Neural cell (in vitro differentiated cells): ENCODE measurements around the gene TMEM50A. TPM values are rescaled to one million over a fixed set of nuclear protein-coding genes. Genes with fewer than 3 reads are reported as not detected.
"Not testable (repeated sequence)": the region's sequence is repeated elsewhere in the genome, so short reads cannot be mapped to it uniquely, and the experiment has no call there.

Experiments
- H2AFZ ChIP-seq: fragments of 200-600, 300-800 bp; sonication (generic), shearing (Covaris generic); 2 replicates; pipeline ENCODE4 v1.6.0; 2014; ENCODE audit warnings: low read depth, mild to moderate bottlenecking, antibody characterized with exemption, low read length, moderate library complexity
- H3F3A ChIP-seq: fragments of 200-600 bp; shearing (Covaris generic); 2 replicates; pipeline ENCODE4 v1.6.1; 2016; ENCODE audit warnings: mild to moderate bottlenecking, moderate library complexity, mixed read lengths, antibody characterized with exemption, low read length; ENCODE audit not compliant: insufficient read depth, poor library complexity, severe bottlenecking
- H3K27ac ChIP-seq: fragments of 200-600, 300-800 bp; sonication (generic), shearing (Covaris generic); 2 replicates; pipeline ENCODE4 v1.5.1; 2014; ENCODE audit warnings: mild to moderate bottlenecking, low read length, moderate library complexity
- H3K27me3 ChIP-seq: fragments of 300-800, 200-600 bp; sonication (generic), shearing (Covaris generic); 2 replicates; pipeline ENCODE4 v1.6.0; 2014; ENCODE audit warnings: mild to moderate bottlenecking, low read depth, low read length, moderate library complexity; ENCODE audit not compliant: insufficient read depth
- H3K36me3 ChIP-seq: fragments of 300-800, 200-600 bp; sonication (generic), shearing (Covaris generic); 2 replicates; pipeline ENCODE4 v1.5.1; 2014; ENCODE audit warnings: mild to moderate bottlenecking, antibody characterized with exemption, low read length, moderate library complexity; ENCODE audit not compliant: insufficient read depth
- H3K4me2 ChIP-seq: fragments of 300-800, 200-600 bp; sonication (generic), shearing (Covaris generic); 2 replicates; pipeline ENCODE4 v1.6.0; 2014; ENCODE audit warnings: mild to moderate bottlenecking, low read length
- H3K4me3 ChIP-seq: fragments of 300-800, 200-600 bp; sonication (generic), shearing (Covaris generic); 2 replicates; pipeline ENCODE4 v1.5.1; 2014; ENCODE audit warnings: mild to moderate bottlenecking, low read length, moderate library complexity
- H3K79me2 ChIP-seq: fragments of 200-600 bp; shearing (Covaris generic); replicated peaks from 2 replicates; pipeline ENCODE4 v1.6.0; 2014; ENCODE audit warnings: mild to moderate bottlenecking, low read length, moderate library complexity; ENCODE audit not compliant: insufficient read depth
- H3K9ac ChIP-seq: fragments of 300-800, 200-600 bp; sonication (generic), shearing (Covaris generic); 2 replicates; pipeline ENCODE4 v1.6.1; 2016; ENCODE audit warnings: mild to moderate bottlenecking, low read length, mixed read lengths
- H3K9me2 ChIP-seq: fragments of 200-600 bp; shearing (Covaris generic); 2 replicates; pipeline ENCODE4 v1.6.1; 2016; ENCODE audit warnings: mild to moderate bottlenecking, low read length, mixed read lengths; ENCODE audit not compliant: insufficient read depth
- H3K9me3 ChIP-seq: fragments of 200-600, 300-800 bp; sonication (generic), shearing (Covaris generic); 2 replicates; pipeline ENCODE4 v1.6.1; 2016; ENCODE audit warnings: mild to moderate bottlenecking, mixed run types, low read length, moderate library complexity, mixed read lengths
- H4K20me1 ChIP-seq: fragments of 200-600 bp; shearing (Covaris generic); 2 replicates; pipeline ENCODE4 v1.6.1; 2016; ENCODE audit warnings: mild to moderate bottlenecking, mixed run types; ENCODE audit not compliant: insufficient read depth
- CTCF ChIP-seq: fragments of 450-650 bp; IDR thresholded peaks from 2 replicates; pipeline ENCODE4 v1.5.1; 2014; ENCODE audit warnings: antibody characterized with exemption, mild to moderate bottlenecking, moderate library complexity; ENCODE audit not compliant: poor library complexity, severe bottlenecking
- EZH2 ChIP-seq: fragments of 200-600, 300-800 bp; shearing (Covaris generic), sonication (generic); IDR thresholded peaks from 2 replicates; pipeline ENCODE4 v1.6.1; 2014; ENCODE audit warnings: antibody characterized with exemption, low read length, borderline replicate concordance, mild to moderate bottlenecking; ENCODE audit not compliant: insufficient read depth, poor library complexity, severe bottlenecking
- POLR2AphosphoS5 ChIP-seq: IDR thresholded peaks from 2 replicates; pipeline ENCODE4 v1.6.1; 2012
- RAD21 ChIP-seq: fragments of 450-650 bp; conservative IDR thresholded peaks from 2 replicates; pipeline ENCODE4 v1.6.1; 2014; ENCODE audit warnings: antibody characterized with exemption, mild to moderate bottlenecking, moderate library complexity
- polyA plus RNA-seq: library from polyadenylated mRNA; depleted of rRNA; stranded (reverse); fragments of >200 nt; gene quantifications from 2 replicates; pipeline ENCODE4 v1.2.3, GENCODE V29; 2014

TMEM50A gene
- polyA plus RNA-seq, 1 donor from 2014 or later, result 161 TPM

GRCh38 chr1:25383090-25383489 is 45.0 kb downstream of the TMEM50A start:
- H3K9ac ChIP-seq, H3K4me3 ChIP-seq, H3K27ac ChIP-seq, H3K9me2 ChIP-seq, H3F3A ChIP-seq, H3K27me3 ChIP-seq, H3K36me3 ChIP-seq, H4K20me1 ChIP-seq, H3K4me2 ChIP-seq, H3K79me2 ChIP-seq, H3K9me3 ChIP-seq, H2AFZ ChIP-seq: not testable (repeated sequence)

- H3K4me2 ChIP-seq, H3K9me2 ChIP-seq, H3K9ac ChIP-seq, H3K9me3 ChIP-seq, H2AFZ ChIP-seq, H3K27me3 ChIP-seq, H4K20me1 ChIP-seq, H3K79me2 ChIP-seq, H3K4me3 ChIP-seq, H3K36me3 ChIP-seq, H3K27ac ChIP-seq, H3F3A ChIP-seq: not testable (repeated sequence)
Observed at GRCh38 chr1:25383875-25384274, 45.7 kb downstream of the TMEM50A start.

- not testable (repeated sequence) for H2AFZ ChIP-seq, H3K27ac ChIP-seq, H3F3A ChIP-seq, H3K4me2 ChIP-seq, H3K79me2 ChIP-seq, H3K27me3 ChIP-seq, H3K4me3 ChIP-seq, H3K9me3 ChIP-seq, H3K36me3 ChIP-seq, H3K9ac ChIP-seq, H3K9me2 ChIP-seq, H4K20me1 ChIP-seq
Observed at GRCh38 chr1:25387096-25387495, 49.0 kb downstream of the TMEM50A start.

- not testable (repeated sequence) for H3K36me3 ChIP-seq, H2AFZ ChIP-seq, H3K9me3 ChIP-seq, H3K27me3 ChIP-seq, H3K79me2 ChIP-seq, H4K20me1 ChIP-seq, H3K27ac ChIP-seq, H3K4me3 ChIP-seq, H3F3A ChIP-seq, H3K9me2 ChIP-seq, H3K4me2 ChIP-seq, H3K9ac ChIP-seq
Observed at GRCh38 chr1:25388691-25389090, 50.6 kb downstream of the TMEM50A start.

- not testable (repeated sequence) for H3K27me3 ChIP-seq, H3K9me2 ChIP-seq, H3F3A ChIP-seq, H3K36me3 ChIP-seq, H3K27ac ChIP-seq, H4K20me1 ChIP-seq, H3K9me3 ChIP-seq, H2AFZ ChIP-seq, H3K9ac ChIP-seq, H3K79me2 ChIP-seq, H3K4me2 ChIP-seq, H3K4me3 ChIP-seq
Observed at GRCh38 chr1:25389721-25390120, 51.6 kb downstream of the TMEM50A start.

GRCh38 chr1:25392841-25393240 is 54.7 kb downstream of the TMEM50A start:
- H3K27ac ChIP-seq, result no peak overlapping the region
- no peaks in the 10 kb centered on the region for H3F3A ChIP-seq
- TF ChIP-seq POLR2AphosphoS5 (no peak), CTCF (no peak), EZH2 (no peak), RAD21 (no peak)
- H3K36me3 ChIP-seq, result no peaks in the 10 kb centered on the region
- no peak overlapping the region for H3K4me3 ChIP-seq
- H3K9ac ChIP-seq, result no peak overlapping the region
- no peaks in the 10 kb centered on the region for H3K9me2 ChIP-seq
- H3K27me3 ChIP-seq, result no peaks in the 10 kb centered on the region
- H3K4me2 ChIP-seq, result no peak overlapping the region
- H2AFZ ChIP-seq, result no peak overlapping the region
- no peaks in the 10 kb centered on the region for H4K20me1 ChIP-seq
- H3K9me3 ChIP-seq, result no peaks in the 10 kb centered on the region
- H3K79me2 ChIP-seq, result no peaks in the 10 kb centered on the region

GRCh38 chr1:25397549-25397948 is 59.4 kb downstream of the TMEM50A start:
- H3K27ac ChIP-seq, H4K20me1 ChIP-seq, H3F3A ChIP-seq, H3K9me3 ChIP-seq, H3K9ac ChIP-seq, H3K36me3 ChIP-seq, H3K79me2 ChIP-seq, H3K4me2 ChIP-seq, H2AFZ ChIP-seq, H3K4me3 ChIP-seq, H3K27me3 ChIP-seq, H3K9me2 ChIP-seq: not testable (repeated sequence)
